Measurements from ENCODE around the gene CRACDL.

CRACDL gene

DNA sequence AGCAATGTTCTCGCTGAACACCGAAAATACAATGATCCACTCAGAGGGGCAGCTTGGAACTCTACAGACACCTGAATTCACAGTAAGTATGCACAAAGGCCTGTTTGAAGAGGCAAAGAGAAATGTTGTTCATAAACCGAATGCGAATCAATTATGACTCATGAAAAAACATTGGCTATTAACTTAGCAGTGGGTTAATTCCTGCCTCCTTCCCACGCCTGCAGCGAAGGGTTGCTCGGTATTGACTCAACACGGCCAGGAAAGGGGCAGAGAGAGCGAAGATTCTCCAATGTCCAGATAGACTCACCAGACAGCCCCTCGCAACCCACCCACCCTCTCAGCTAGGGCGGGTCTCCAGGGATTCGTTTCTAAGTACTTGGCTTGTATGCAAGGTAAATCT, 9.4 kb downstream of the CRACDL start:
- no peak for DNase-seq (ENCODE audit: low spot score)

DNA sequence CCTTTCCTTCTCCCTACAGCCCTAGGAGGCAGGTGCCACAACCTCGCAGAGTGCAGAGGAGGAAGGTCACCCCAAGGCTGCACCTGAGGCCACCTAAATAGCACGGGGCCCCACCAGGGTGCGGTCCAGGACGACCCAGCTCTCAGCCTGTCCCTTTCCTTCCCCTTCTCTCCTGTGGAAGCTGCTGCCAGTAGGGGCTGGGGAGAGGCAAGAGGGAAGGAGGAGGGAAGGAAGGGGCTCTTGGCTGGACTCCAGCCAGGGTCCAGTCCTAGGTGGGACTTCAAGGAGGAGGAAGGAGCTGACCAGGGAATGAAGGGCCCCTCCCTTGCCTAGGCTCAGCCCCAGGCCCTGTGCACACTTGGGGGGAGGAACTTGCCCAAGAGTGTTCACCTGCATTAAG, 11.1 kb downstream of the CRACDL start:
- no peak for DNase-seq (ENCODE audit: low spot score)

DNA sequence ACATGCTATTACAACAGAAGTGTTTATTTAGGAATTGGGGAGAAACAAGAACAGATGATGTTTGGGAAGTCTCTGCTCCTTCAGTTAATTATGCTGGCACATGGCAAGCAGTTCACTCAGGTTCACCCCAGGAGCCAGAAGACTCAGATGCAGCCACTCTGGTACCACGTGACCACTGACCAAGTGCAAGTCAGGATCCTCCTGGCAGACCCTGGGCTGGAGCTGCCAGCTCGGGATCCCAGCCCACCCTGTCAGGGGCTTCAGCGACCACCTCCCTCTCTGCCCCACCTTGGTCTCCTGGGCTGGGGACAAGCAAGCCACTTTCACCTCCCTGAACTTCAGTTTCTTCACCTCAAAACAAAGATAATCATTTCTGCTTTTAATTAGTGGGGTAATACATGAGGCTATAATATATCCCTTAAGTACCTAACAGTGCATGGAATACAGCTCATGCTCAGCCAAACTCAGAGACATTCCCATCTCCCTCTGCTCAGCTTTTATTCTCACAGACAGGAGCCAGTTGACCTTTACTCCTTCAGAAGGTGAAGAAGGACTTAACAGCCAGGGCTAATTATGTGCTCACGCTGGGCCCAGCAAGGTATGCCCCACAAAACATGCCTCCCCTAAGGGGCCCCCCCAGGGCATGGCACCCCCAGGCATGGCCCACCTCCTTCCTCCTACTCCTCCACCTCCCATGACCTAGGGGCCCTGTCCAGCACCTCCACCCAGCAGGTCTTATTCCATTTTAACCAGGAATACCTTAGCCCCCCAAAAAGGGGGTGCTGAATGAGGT, 11.8 kb downstream of the CRACDL start:
- DNase-seq (ENCODE audit: low spot score), result no peak

DNA sequence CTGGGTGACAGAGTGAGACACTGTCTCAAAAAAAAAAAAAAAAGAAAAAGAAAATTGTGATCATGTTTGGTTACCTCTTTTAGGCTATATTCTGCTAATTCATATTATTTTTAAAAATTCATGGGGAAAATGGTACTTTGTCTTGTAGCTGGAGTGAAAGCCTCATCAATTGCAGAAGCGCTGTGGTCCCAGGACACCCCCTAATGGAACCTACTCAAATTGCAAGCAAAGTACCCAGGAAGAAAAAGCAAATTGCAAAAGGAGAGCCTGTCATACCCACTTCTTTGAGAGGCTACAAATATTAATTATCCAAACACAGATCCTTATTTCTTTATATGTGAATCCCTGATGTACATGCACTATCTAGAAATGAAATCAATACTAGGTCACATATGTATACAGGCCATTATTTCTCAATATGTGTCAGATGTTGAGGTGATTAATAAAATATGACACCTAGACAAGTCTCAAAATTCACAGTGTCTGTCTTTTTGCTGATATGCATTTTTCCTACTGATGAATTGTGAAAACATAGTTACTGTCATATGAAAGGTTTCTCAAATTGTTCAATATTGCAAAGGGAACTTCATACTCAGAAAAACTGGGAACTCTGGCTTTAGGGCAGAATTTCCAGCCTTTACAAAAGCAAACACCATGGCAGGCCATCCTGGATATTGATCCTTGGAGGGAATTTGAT, 12.6 kb downstream of the CRACDL start:
- no peak for DNase-seq (ENCODE audit: low spot score)

DNA sequence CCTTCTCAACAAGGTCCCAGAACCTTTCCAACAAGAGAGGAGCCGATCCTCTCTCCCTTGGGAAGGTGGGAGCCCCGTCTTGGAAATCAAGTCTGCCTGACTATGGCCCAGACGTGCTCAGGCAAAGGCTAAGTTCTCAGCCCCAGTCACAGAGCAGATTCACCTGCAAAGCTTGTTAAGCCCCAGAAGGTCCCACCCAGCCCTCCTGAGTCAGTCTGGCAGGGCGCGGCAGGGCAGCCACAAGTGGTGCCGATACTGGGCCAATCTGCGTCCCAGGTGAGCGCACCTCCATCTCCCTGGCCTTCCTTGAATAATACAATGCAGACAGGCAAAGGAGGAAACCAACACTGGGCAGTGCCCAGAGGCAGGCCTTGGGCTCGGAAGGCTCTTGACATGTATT, 15.0 kb downstream of the CRACDL start:
- DNase-seq (ENCODE audit: low spot score), result no peak

DNA sequence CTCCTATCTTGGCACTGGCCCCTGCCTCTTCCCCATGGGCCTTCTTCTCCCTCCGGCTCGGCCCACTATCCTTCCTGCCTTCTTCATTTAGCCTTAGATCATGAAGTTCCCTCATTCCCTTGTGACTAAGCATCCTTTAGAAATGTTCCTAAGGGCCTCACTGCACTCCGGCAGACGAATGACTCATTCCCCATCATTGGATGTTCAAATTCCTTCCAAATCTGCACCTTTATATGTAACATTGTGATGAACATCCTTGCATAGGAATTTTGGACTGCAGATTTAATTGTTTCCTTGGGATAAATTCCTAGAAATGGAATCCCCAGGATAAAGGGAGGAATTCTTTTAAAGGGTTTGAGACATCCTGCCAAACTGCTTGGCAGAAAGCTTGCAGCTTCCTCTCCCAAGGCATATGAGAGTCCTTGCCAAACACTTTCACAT, 19.0 kb downstream of the CRACDL start:
- no peak for DNase-seq (ENCODE audit: low spot score)

DNA sequence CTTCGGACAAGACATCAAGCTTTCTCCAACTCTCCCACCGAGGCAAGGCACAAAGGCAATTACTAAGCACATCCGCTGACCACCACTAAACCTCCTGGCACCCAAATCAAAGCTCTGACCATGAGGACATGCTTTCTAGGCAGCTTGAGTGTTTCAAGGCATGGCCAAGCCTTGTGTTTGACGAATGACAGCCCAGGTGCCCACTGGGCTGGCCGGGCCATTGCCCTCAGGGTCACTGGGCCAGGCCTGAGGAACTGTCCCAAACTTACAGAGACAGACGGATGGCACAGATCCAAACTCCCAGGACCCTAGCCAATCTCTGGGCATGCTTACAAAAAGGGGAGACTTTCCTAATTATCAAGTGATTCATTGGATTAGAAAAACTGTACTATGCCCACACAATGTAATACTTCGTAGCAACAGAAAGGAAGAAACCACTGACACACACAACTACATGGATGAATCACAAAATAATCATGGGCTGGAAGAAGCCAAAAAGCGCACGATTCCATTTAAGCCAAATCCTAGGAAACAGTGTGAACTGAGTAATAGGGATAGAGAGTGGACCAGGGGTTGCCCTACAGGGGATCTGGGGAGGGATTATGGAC, 20.2 kb downstream of the CRACDL start:
- no peak for DNase-seq (ENCODE audit: low spot score)

DNA sequence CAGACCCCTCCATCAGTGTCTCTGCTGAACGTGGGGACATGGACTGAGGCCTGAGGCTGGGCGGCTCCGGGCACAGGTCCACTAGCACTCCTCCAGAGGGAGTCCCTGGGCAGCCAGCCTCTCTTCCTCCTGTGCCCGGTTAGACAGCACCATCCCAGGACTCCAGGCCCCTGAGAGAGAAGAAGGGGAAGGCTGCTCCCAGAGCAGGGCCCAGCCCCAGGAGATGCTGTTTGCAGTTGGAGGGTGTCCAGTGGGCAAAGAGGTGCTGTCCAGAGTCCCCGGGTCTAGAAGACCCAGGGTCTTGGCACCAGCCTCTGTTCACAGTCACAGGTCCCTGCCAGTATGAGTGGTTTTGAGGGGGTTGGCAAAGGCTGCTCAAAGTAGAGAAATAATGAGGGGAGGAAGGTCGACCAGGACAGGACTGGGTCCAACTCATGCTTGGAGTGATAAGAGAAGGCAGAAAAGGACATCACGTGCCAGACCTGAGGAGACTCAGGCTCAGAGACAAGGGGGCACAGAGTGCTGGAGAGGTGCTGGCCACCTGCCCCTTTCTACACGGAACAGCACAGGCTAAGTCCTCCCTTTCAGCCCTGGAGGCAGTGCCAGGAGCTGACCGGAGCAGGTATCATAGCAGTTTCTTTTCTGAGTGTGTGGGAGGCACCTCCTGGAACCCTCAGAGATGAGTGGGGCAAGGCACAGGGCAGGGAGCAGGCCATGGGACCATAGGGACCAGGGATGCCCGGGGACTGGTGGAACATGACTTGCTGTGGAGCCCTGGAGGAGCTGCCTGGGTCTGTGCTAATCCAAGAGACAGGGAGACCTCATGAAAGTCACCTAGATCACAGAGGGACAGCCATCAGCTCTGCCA, 21.1 kb downstream of the CRACDL start:
- DNase-seq (ENCODE audit: low spot score), result no peak

DNA sequence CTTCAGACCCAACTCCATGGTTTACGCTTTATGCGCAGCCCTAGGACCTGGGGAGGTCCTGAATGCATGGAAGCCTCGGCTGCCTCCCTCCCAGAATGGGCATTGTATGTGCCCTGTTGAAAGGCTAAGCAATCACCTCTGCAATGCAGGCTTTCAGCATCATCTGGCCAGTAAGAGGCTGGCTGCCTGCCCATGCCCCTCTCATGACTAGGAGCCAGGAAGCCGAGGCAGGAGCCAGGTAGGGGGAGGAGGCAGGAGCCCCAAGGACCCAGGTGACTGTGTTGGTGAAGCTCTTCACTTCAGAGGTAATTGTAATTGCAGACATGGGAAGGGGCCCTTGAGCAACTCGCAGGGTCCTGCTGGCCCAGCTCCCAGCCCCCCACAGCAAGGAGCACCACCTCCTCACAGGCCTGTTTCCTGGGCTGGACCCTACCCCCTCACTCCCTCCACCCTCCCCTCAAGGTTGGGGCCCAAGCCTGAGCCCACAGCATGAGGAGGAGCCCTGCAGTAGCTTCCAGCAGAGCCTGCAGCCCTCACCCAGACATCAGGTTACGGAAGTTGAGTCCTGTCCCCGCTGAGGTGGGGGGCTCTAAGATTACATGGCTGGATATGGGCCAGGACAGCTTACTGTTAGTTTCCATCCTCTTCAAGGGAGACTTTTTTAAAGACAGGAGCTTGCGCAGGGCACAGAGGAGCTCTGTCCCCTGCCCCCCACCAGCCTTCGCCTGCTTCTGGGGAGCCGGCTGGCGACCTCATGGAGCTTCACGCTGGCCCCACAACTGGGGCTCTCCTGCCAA, 21.9 kb downstream of the CRACDL start:
- no peak for DNase-seq (ENCODE audit: low spot score)

DNA sequence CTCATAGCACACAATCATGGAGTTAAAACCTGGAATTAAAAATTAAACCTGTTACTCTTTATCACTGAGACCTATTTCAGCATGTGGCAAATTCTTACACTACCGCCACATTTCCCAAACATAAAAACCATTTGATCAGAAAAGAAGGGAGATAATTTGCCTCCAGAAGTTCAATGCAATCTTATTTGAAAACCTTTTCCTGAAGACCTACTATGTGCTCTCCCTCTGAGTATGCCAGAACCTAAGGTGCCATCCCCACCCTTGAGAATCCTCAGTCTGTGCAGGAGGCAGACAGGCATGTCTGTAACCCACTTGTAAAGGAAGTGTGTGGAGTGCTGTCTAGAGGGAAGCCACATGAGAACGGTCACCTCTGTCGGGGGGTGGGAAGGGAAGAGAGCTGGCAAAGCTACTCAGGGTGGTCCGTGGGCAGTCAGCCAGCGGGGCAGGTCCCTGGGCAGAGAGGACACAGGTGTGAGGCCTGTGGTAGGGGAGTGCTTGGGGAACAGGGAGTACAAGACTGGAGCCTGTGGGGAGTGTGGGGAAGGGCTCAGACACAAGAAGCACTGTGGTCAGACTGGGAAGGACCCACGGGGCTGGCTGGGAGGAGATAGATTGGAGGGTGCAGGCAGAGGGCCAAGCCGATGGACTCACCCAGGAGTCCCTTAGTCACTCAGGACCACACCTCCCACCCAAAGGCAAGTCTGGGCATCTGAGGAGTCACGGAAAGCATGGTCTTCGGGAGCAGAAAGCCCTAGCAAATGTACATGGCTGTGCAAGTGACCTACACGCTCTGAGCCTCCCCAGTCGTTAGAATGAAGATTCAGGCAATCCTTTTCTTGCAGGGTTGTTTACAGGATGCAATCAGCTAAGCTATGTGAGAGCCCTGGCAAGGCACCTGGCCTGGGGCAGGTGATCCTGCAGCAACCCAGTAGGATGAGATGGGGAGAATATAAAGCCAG, 22.8 kb downstream of the CRACDL start:
- DNase-seq (ENCODE audit: low spot score), result no peak

DNA sequence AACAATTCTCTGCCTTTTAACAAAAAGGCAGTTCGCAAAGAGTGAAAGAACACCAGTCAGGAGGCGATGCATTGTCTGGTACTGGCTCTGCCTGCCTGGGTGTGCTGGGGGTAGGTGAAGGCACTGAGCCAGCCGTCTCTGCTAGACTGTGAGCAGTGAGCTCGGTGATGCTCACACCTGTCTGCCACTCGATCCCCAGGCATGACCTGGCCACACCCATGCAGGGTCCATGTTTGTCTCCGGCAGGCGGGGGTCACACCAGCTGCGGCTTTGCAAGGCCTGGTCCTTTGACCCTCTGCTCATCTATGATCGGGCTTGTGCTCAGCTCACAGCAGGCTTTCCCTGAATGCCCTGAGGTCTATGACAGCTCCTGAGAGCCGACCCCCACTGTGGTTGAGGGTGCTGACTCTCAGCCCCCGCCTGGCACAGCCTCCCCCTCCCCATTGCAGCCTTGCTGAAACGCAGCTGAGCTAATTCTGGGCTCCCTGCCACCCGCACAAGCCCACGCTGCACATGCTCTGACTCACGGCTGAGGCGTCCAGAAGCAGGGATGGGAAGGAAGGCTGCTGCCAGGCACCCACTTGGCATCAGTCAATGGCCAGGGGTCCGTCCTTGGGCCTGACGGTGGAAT, 23.7 kb downstream of the CRACDL start:
- no peak for DNase-seq (ENCODE audit: low spot score)

DNA sequence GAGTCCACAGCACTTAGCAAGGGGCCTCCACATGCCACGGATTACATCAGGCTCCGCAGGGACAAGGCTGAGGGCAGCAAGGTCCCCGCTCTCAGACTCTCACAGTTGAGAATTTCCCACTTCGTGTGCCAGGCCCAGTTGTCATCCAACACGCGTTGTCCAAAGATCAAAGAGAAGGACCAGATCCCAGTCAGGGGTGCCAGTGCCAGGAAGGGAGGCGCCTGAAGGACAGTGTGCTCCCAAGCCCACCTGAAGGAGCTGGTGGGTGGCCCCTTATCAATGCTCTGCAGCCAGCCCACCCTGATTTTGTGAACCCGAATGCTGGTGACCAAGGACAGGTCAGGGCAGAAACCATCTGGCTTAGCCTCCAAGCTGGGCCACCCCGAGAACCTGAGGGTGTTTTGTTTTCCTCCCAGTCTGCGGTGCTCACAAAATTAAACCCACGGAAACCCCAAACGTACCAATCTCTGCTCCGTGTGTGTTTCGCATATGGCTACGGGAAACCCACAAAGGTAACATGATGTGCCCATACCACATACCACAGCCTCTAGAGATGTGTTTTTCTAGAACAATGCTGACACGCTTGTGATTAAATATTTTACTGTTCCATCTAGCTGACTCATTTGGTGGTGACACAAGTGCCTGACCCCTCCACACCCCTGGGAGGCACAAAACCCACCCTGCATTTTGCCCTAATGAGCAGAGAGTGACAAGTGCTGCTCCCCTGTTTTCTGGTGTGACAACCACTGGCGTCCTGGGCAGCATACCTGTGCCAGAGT, 24.5 kb downstream of the CRACDL start:
- DNase-seq (ENCODE audit: low spot score), result no peak

DNA sequence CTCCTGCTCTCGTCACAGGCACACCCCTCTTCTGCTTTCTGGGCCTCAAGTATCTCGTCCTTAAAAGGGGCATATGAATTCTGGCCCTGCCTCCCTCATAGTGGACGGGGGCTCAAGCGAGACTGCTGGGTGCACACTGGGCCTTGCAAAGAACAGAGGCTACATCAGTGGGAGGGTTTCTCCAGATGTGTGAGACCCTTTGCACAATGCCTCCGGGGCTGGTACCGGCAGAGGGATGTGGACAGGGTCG, 25.0 kb downstream of the CRACDL start:
- DNase-seq (ENCODE audit: low spot score), result no peak

DNA sequence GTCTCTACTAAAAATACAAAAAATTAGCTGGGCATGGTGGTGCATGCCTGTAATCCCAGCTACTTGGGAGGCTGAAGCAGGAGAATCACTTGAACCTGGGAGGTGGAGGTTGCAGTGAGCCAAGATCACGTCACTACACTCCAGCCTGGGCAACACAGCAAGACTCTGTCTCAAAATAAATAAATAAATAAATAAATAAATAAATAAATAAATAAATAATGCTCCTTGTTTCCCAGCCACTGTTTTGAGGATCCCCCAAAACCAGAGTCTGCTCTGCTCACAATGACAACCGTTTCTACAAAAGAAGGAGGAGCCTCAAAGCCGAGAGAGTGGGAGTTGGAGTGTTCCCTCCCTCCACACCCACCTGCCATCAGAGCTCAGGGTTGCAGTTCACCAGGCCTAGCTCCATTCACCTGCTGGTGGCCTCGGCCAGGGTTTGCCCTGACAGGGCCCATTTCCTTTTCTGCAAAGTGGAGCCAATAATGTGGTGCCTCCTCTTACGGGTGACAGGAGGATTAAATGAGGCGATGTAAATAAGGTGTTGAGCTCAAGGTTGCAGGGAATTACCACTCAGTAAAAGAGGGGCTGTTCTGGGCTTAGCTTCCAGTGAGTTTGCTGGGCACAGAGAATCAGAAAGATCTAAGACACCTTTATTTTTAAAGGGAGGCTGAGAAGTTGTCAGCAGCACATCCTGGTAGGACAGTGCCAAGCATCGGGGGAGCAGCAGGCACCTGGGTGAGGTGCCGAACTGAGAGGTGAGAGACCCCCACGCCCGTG, 25.5 kb downstream of the CRACDL start:
- DNase-seq (ENCODE audit: low spot score), result no peak

DNA sequence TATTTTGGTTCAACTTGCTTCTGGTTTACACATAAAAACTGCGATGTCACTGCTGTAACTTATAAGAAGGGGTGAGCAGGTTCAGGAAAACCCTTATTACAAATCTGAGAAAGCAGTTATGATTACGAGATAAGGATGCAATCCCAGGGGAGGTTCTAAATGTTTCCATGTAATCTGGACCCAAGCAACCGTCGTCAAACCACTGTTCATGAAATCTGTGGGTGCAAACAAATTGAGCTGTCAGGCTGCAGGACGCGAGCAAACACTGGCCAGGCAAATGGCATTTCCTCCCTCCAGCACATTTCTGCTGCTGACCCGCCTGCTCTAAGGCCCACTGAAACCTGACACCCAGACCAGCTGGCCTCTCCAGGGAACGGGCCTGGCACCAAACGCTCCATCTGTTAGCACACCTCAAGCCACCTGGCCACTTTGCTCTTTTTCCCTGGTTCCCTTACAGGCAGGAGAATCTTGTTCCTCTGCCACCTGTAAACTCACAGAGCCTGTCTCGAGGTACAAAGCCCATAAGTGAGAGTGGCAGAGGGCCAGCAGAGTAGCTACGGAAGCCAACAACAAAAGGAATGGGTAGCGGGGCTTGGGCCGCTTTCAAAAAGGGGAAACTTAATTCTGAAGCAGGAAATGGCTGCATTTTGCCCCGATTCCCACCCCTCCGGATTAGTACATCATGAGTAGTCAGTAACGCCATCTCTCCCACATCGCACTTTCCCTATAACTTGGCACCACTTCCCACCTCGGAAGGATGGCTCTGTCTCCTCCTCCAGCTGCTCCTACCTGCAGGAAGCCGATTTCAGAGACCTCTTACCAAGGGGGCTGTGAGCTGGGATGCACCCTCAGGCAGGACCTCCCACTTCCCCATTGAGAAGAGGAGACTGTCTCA, 26.5 kb downstream of the CRACDL start:
- no peak for DNase-seq (ENCODE audit: low spot score)

DNA sequence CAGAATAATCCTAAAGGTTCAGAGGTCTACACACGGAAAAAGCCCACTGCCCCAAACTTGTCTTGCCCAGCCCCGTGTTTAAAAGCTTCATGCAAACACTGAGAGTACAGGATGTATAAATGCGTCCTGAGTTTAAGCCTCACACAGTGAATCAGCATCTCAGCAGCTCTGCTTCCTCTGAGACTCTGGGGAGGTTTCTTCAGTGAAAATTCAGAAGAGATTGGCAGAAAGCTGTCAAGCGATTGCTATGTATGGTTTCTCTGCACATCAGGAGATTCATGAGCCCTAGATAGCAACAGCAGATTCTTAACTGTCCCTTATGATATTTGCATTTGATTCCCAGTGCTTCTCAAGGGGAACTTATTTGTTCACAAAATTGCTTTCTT, 27.1 kb downstream of the CRACDL start:
- DNase-seq (ENCODE audit: low spot score), result no peak
